Osteoblast (primary cell): ENCODE results near the gene ZDHHC3. TPM values are rescaled to one million over a fixed set of nuclear protein-coding genes. Genes with fewer than 3 reads are reported as not detected.

ENCODE experiments used
- DNase-seq: peaks from one replicate; pipeline ENCODE4 v3.0.0; 2011; ENCODE audit warnings: low spot score, mixed read lengths; ENCODE audit not compliant: insufficient read length; ENCODE audit errors: missing footprints
- H2AFZ ChIP-seq: 2 replicates; pipeline ENCODE4 v1.6.0; 2011; ENCODE audit warnings: mild to moderate bottlenecking, low read length
- H3K27ac ChIP-seq: 2 replicates; pipeline ENCODE4 v1.5.1; 2011; ENCODE audit warnings: mild to moderate bottlenecking, low read depth, low read length, moderate library complexity
- H3K27me3 ChIP-seq: 2 replicates; pipeline ENCODE4 v1.6.0; 2012; ENCODE audit warnings: mild to moderate bottlenecking, control low read depth, inconsistent platforms, low read length, moderate library complexity; ENCODE audit not compliant: insufficient read depth
- H3K36me3 ChIP-seq: 2 replicates; pipeline ENCODE4 v1.5.1; 2011; ENCODE audit warnings: mild to moderate bottlenecking, low read length, control low read depth, moderate library complexity; ENCODE audit not compliant: insufficient read depth
- H3K4me1 ChIP-seq: 2 replicates; pipeline ENCODE4 v1.5.1; 2011; ENCODE audit warnings: mild to moderate bottlenecking, low read length, control low read depth, moderate library complexity; ENCODE audit not compliant: insufficient read depth
- H3K4me2 ChIP-seq: 2 replicates; pipeline ENCODE4 v1.6.0; 2011; ENCODE audit warnings: mild to moderate bottlenecking, low read length; ENCODE audit not compliant: insufficient read depth
- H3K4me3 ChIP-seq: fragments of 200-600 bp; sonication (generic); 3 replicates; pipeline ENCODE4 v1.5.1; 2012; ENCODE audit warnings: mild to moderate bottlenecking, low read length, inconsistent platforms; ENCODE audit not compliant: insufficient read depth
- H3K79me2 ChIP-seq: 2 replicates; pipeline ENCODE4 v1.6.0; 2012; ENCODE audit warnings: mild to moderate bottlenecking, low read length, control low read depth, inconsistent platforms; ENCODE audit not compliant: insufficient read depth
- H3K9me3 ChIP-seq: 2 replicates; pipeline ENCODE4 v1.5.1; 2011; ENCODE audit warnings: low read depth, low read length, control low read depth
- H4K20me1 ChIP-seq: 2 replicates; pipeline ENCODE4 v1.6.0; 2012; ENCODE audit warnings: mild to moderate bottlenecking, low read length, control low read depth; ENCODE audit not compliant: insufficient read depth
- total RNA-seq: library from RNA; depleted of rRNA; stranded (reverse); fragments of >200 nt; gene quantifications from 2 replicates; pipeline ENCODE4 v1.2.3, GENCODE V29; 2012
- TF ChIP-seq, protein P1 (sequence below): IDR thresholded peaks from 2 replicates; pipeline ENCODE4 v1.5.1; 2011; ENCODE audit warnings: mild to moderate bottlenecking, low read depth, low read length, moderate library complexity; ENCODE audit errors: extremely low read depth

The ZDHHC3 gene
- total RNA-seq, 1 donor: 61.2 TPM

DNA sequence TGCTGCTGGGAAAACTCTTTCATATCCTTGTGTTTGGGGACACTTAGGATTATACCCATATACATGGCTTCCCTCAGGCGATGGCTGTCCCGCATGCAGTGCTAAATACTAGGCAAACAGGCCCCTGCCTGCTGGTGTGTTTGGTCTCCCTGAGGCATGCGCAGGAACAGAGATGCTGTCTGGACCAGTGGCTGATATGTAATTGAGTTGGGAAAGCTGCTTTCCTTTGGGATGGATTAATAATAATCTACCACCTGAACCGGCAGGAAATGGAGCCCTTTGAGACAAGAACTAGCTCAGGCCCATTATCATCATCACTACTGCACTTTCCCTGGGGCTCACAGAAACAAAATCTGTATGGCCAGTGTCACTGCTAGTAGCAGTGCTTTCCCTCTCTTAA lies 18.0 kb downstream of the ZDHHC3 start:
- peaks cover 40% of the 10 kb centered on the region for H4K20me1 ChIP-seq
- H3K79me2 ChIP-seq: peaks cover 61% of the 10 kb centered on the region
- no peaks in the 10 kb centered on the region for H3K9me3 ChIP-seq
- no peaks in the 10 kb centered on the region for H3K27me3 ChIP-seq
- H3K4me1 ChIP-seq: peaks cover 12% of the 10 kb centered on the region
- TF ChIP-seq, protein P1, sequence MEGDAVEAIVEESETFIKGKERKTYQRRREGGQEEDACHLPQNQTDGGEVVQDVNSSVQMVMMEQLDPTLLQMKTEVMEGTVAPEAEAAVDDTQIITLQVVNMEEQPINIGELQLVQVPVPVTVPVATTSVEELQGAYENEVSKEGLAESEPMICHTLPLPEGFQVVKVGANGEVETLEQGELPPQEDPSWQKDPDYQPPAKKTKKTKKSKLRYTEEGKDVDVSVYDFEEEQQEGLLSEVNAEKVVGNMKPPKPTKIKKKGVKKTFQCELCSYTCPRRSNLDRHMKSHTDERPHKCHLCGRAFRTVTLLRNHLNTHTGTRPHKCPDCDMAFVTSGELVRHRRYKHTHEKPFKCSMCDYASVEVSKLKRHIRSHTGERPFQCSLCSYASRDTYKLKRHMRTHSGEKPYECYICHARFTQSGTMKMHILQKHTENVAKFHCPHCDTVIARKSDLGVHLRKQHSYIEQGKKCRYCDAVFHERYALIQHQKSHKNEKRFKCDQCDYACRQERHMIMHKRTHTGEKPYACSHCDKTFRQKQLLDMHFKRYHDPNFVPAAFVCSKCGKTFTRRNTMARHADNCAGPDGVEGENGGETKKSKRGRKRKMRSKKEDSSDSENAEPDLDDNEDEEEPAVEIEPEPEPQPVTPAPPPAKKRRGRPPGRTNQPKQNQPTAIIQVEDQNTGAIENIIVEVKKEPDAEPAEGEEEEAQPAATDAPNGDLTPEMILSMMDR: no peak
- H3K4me3 ChIP-seq: no peak overlapping the region
- H3K36me3 ChIP-seq: peaks cover 9% of the 10 kb centered on the region
- no peak overlapping the region for H3K4me2 ChIP-seq
- H3K27ac ChIP-seq: no peak overlapping the region
- no peak overlapping the region for H2AFZ ChIP-seq
- no peak for DNase-seq

DNA sequence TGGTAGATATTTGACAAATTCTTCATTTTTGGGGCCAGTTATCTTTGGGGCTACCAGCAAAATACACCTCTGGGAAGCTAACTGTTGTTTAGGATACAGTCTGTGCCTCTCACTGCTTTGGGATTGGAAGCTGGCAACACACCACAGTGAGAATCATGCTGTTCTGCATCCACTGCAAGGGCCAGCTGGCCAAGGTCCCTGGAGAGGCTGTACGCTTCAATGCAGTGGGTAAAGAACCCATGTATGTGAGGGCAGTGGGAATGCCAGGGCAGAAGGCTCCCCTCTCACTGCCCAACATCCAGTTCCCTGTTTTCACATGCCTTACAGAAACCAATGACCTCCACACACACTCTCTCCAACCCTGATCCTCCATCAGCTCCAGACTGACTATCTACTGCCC lies 20.1 kb downstream of the ZDHHC3 start:
- Histone ChIP-seq H3K36me3 (peaks cover 9% of the 10 kb centered on the region), H3K4me3 (no peak overlapping the region), H3K27ac (no peak overlapping the region), H3K4me1 (peaks cover 10% of the 10 kb centered on the region), H3K79me2 (peaks cover 48% of the 10 kb centered on the region), H3K4me2 (no peak overlapping the region), H3K9me3 (no peaks in the 10 kb centered on the region), H4K20me1 (peaks cover 42% of the 10 kb centered on the region), H3K27me3 (no peaks in the 10 kb centered on the region), H2AFZ (no peak overlapping the region)
- no peak for DNase-seq
- TF ChIP-seq, protein P1: no peak

DNA sequence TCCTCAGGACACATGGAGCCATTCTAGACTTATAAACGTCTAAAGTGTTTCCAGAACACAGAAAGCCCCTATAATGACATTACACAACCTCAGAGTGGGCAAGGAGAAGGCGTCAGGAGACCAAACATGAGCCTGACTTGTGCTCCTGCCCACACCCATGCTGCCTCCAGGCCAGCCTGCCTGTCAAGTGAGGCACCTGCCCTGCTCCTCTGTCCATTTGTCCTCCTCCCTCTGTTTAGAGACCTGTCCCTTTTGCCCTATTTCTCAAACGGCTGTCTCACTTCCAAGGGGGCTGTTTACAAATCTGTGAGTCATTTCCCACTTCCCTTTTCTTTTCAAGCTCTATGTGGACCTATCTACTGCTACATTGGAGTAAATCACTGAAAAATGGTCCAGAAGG lies 21.0 kb downstream of the ZDHHC3 start:
- Histone ChIP-seq H3K4me1 (peaks cover under 1% of the 10 kb centered on the region), H4K20me1 (peaks cover 37% of the 10 kb centered on the region), H2AFZ (no peak overlapping the region), H3K4me2 (no peak overlapping the region), H3K36me3 (peaks cover 9% of the 10 kb centered on the region), H3K27ac (no peak overlapping the region), H3K79me2 (peaks cover 41% of the 10 kb centered on the region), H3K9me3 (no peaks in the 10 kb centered on the region), H3K27me3 (no peaks in the 10 kb centered on the region), H3K4me3 (no peak overlapping the region)
- DNase-seq: no peak
- TF ChIP-seq, protein P1: no peak

DNA sequence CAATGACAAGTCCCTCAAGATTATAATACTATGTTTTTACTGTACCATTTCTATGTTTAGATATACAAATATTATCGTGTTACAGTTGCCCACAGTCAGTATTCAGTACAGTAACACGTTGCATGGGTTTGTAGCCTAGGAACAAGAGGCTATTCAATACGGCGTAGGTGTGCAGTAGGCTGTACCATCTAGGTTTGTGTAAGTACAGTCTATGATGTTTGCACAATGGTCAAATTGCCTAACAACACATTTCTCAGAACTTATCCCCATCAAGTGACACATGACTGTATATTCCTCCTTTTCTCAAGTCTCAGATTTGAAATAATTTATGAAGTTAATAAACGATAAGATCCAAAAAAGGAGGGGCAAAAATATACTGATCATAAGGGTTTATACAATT lies 21.7 kb downstream of the ZDHHC3 start:
- Histone ChIP-seq H3K4me3 (no peak overlapping the region), H3K4me1 (no peaks in the 10 kb centered on the region), H3K36me3 (peaks cover 9% of the 10 kb centered on the region), H3K9me3 (no peaks in the 10 kb centered on the region), H4K20me1 (peaks cover 32% of the 10 kb centered on the region), H3K27ac (no peak overlapping the region), H3K79me2 (peaks cover 35% of the 10 kb centered on the region), H3K27me3 (no peaks in the 10 kb centered on the region), H2AFZ (no peak overlapping the region), H3K4me2 (no peak overlapping the region)
- TF ChIP-seq, protein P1: no peak
- no peak for DNase-seq
